Stromal cell of bone marrow (primary cell): ENCODE data around the gene MAML3.

Experiments used
- DNase-seq: peaks from one replicate; pipeline ENCODE4 v3.0.0-alpha.2; 2012; ENCODE audit warnings: low read depth

The MAML3 gene

DNA sequence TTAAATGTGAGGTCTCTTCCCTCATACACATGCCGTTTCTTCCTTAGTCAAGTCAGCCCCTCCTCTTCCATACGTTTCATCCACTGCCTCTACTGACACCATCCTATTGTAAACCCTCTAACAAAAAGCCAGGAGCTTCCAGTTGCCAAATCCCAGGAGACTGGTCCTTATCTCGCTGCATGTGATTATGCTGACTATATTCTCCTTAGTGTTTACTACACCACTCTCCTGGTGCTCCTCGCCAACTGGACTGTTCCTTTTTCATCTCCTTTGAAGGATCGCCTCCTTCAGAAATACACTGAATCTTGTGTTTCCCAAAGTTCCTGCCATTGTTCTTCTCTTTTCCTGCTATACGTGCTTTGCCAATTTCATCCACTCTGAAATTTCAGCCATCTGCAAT, 27.7 kb downstream of the MAML3 start:
- no peak for DNase-seq

DNA sequence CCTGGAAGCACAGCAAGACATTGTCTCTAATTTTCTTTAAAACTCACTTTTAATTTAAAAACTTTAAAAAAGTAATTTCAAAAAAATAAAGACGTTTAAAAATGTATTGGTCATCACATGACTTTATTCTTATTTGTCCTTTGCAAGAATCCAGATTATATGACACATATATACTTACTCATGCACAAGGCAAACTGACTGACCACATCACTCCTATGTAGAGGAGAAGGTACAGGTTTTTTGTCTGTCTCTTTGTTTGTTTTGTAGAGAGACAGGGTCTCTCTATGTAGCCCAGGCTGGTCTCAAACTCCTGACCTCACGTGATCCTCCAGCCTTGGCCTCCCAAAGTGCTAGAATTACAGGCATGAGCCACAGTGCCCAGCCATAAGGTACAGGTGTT, 28.6 kb downstream of the MAML3 start:
- DNase-seq = no peak

DNA sequence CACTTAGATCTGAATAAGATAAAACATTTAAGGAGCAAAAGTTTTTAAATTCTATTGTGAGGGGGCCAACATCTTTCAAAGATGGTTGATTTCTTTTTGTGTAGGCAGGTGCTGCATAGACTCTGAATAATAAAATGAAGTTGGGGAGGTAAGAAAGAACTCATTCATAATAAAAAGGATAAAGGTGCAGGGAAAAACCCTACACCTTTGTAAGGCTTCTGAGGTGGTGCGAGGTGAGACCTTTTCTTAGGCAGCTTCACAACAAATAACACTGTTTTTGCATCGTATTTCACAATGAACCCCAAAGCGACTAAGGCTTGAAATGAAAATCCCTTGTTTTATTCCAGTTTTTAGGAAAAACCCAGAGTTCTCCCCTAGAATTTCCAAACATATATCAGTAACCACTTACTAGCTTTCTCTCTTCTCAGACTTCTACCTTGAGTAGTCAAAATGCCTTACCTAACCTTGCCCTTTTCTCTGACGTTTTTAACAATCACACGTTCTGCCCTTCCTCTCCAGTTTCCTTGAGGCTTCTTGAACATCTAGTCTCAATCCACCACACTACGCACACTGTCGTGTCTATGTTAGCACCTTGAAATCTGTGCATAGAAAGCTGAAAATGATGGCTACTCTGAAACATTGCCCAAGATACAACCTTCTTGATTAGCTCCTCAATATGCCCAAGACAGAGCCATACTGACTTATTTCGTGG, 30.2 kb downstream of the MAML3 start:
- no peak for DNase-seq

DNA sequence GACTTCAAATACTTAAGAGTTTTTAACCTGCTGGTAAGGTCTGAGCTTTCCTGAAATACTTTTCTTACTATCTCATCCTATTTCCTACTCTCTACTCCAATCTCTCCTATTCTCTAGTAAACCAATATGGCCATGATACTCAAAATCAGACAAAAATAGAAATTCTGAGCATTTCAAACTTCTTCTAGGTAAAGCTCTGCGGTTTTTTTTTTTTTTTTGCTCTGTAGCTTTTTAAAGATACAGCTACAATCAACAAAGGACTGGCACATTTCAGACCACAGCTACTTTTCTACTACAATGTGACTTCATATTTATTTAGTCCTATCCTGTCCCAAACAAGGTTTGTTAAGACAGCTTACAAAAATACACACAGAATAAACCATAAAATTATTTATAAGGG, 31.1 kb downstream of the MAML3 start:
- DNase-seq = no peak

DNA sequence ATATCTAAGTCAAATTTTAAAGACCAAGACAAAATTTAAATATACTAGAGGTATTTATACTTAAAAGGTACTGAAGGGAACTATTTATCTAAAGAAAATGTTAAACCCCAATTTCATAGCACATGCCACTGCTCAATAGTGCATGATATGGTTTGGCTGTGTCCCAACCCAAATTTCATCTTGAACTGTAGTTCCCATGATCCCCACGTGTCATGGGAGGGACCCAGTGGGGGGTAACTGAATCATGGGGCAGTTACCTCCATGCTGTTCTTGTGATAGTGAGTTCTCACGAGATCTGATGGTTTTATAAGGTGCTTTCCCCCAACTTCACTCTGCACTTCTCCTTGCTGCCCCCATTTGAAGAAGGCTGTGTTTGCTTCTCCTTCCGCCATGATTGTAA, 32.3 kb downstream of the MAML3 start:
- DNase-seq = no peak

DNA sequence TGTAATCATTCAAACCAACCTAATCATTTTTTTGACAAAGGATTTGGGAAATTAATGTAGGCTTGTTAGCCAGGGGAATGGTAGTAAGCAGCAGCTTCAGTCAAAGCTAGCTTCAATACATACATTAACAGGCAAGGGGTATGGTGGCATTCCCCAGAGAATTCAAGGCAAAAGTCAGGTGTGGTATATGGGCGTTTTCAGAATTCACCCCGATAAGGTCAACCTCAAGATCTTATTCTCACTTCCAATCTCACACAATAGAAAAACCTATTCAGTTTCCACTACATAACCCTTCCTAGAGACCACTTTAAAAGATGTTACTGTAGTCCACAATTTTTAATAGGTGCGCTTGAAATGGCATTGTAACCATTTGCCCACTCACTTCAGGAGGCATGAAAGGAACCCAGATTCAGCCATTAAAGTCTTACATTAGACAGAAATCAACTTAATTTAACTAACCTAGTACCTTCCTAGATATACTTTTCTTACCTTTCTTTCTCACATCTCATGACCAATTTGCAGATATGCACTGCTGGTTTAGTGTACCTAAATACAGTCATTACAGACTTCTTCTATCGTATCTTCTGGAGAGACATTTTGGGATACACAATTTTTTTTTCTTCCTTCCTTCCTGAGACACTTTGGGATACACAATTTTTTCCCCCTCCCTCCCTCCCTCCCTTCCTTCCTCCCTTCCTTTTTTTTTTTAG, 34.9 kb downstream of the MAML3 start:
- no peak for DNase-seq

DNA sequence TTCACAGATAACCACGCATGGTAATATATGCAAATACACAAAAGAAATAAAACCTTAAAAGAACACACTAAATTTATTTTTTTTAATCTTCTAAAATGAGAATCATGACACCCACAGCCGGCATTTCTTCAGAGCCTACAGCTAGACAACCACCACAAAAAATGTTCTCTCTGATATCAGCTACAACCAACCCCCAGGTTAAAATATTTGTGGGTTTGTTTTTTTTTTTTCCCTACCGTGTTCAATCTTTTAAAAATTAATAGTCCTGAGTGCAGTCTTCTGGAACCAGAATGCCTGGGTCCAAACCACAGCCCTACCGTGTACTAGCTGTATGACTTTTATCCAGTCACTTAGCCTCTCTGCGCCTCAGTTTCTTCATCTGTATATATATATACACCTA, 36.0 kb downstream of the MAML3 start:
- DNase-seq = no peak

DNA sequence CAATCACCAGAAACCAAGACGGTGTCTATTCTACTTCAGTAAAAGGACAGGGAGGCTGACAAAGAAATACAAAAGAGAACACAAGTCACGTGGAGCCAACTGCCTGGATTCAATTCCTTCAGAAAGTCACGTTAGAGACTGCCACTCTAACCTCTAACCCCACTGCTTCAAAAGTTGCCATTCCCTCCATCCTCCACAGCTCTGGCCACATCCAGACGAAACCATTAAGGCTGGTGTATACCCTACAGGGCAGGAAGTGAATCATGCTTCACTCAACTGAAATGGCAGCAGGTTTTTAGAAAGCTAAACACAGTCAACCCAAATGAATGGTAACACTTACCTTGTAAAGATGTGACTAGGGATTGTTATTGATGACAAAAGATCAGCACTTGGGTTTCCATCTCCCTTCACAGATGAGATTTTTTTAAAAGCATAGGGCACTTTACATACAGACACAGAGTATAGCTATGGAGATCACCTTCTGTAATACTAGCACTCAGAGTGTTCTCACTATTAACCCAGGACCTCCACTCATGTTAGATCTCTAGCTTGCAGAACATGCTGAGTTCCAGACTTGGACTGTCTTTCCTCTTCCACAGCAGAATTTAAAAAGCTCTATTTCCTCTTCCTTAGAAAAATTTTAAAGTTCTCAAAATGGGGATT, 37.4 kb downstream of the MAML3 start:
- no peak for DNase-seq

DNA sequence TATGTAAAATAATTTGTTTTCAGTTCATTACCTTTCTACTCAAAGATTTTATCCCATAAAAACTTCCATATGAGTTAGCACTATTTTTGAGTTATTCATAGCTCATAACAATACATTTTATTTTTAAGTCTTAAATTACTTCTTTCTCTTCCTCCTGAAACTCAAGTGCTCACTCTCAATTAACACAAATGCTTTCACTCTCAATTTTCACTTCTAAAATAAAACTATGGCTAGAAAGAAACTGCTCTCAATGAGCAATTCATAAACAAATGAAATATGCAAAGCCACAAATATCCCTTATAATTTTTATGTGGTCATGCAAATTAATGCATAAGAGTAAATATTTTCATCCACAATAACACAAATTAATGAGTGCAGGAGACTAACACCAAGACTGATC, 38.8 kb downstream of the MAML3 start:
- no peak for DNase-seq

DNA sequence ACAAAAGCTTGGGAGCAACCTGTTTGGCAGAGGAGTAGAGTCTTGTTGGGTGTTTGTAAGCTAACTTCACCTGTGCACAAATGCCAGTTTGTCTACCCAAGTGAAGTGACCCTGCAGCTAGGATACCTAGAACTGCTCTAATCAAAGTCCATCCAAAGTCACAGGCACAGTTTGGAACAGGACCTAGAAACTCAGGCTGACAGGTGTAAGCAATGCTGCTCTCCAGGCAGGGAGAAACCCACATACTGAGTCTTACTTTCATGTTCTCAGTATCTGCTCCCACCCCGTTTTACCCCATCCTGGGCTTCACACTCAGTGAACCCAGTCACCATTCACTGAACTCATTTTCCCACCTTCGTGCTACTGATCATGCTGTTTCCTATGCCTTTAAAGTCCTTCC, 40.3 kb downstream of the MAML3 start:
- DNase-seq = no peak

DNA sequence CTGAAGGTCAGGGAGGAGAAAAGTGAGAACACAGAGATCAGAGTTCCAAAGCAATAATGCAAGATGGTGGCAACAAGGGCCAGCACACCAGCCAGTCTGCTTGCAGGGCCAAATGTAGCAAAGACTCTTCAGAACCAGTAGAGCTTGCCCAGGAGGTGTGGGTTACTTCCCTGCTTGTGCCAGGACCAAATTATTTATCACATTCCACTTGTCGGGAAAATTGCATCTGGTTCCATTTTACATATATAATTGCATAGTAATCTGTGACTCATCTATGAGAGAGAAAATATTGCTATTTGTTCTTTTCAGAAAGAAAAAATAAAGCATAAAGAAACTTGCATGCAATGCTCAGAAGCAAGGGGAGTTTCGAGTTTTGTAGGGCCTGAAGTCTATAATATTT, 41.4 kb downstream of the MAML3 start:
- no peak for DNase-seq

DNA sequence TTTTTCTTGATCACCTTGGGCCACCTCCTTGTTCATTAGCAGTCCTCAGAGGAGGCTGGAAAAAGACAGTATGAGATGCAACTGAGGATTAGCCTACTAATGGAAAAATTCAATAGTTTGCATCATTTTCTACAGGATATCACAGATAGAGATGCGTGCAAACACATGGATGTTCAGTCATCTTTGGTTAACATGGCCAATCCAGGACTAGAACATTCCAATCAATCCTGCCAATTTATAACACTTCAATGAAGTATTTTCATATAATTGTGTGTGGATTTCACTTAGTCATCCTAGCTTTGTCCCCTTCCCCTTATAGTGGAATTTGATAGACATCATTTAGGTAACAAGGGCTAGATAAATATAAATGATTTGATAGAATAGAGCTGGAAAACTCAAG, 42.7 kb downstream of the MAML3 start:
- no peak for DNase-seq

DNA sequence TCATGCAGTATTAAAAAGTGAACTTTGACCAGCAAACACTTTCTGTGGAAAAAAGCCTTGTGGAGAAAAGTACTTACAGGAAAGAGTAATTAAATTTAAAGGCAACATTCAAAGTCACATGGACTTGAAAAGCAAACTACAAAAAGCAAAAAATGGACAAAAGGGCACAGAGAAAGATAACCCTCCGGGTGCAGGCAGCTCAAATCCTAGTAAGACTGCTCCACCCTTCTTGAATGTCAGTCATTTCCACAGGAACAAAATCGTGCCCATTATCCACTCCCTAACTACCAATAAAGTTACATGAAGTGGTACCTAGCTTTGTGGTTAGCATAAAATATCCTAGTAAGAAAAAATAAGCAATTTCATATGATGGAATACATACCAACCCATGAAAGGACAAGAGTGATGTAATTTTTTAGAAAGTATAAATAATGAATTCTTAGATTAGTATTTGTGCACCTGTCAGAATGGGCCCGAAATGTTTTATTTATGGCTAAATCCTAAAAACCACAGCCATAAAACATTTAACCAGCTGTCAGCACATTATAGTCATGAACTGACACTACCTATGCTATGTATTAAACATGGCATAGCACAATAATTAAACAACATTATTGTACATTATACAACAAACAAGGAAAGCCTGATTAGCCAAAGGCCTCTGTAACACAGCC, 43.3 kb downstream of the MAML3 start:
- DNase-seq = no peak

DNA sequence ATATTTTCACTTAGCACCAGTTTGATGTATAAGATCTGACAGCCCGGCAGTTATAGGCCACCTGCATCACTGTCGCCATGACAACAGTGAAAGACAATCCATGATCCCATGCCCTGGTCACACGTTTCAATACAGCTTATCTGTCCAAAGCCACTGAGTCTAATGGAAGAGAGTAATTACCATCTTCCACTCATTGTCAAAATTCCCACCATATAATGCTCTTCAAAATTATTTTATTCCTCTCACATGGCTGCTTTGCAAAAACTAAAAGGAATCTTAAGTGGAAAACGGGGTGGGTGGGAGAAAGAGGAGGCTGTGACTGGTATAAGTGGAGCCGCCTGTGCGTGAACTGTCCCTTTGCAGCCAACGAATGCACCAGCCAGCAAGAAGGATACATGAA, 44.2 kb downstream of the MAML3 start:
- no peak for DNase-seq

DNA sequence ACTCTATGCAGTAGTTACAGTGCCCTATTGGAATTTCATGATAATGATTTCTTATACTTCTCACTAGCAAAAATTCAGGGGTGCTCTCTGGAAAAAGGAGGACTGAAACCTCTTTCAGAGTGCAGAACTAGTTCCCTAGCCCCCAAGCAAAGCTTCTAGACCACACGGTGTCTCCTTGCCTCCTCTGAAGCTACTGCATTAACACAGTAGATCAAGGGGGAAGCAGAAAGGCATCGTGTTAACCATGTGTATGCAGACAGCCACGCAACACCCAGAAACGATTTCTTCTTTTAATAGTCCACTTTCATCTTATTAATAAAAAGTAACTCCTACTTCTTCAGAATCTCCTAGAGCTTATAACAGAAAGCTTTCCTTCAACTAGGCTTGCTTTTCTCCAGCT, 44.7 kb downstream of the MAML3 start:
- DNase-seq = no peak

DNA sequence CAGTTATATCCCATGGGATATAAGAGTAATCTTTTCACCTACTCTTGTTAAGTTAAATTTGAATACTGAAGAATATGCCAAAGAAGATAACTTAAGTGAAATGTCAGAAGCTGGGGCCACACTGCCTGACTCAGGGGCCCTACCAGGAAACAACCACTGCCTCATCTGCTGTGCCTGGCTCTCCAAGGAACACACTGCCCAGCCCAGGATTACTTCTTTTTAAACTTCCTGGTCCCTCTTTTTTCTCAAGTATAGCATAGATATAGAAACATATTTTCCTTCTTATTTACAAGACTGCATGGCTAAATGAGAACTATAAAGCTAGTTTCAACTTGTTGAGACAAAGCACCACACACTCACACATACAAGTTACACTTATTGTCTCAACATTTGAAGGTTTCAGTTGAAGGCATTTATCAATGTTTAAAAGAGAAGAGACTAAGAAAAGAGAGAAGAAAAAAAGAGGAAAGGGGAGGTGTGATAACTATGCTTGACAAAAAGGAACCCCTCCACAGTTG, 45.2 kb downstream of the MAML3 start:
- no peak for DNase-seq

DNA sequence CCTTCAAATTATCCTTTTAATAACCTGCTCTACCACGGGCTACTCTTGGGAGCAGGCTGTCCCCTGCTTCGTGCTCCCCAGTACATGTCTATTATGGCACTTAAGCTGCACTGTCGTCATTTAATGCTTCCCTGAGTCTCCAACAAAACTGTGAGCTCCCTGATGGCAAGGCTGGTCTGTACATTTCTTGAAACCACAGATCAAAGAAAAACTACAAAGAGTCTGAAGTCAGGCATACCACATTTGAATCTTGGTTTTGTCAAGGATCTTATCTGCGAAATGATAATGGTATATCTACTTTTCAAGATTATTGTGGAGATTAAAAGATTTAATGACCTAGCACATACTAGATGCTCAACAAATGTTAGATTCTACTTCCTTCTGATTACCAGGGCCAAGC, 45.7 kb downstream of the MAML3 start:
- DNase-seq = no peak

DNA sequence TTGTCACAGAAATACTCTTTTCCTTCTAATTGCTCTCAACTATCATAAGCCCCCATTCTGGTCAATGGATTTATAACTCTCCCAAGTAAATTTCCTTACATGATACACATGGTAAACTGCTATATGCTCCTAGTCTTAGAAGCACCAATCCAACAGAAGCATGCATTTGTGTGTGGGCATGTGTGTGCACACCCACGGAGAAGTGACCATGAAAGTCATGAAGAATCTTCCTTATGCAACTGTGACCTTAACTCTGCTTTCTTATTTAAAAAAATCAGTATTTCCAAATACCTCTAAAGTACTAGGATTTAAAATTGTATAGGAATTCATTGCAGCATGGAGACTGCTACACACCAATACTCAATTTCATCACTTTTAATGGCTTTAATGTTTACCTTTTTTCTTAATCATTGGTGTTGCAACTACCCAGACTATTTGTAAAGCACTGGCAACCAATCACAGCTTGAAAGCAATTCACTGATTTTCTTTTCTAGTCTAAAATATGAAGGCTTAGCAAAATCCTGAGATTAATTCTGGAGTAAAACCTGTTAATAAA, 47.6 kb downstream of the MAML3 start:
- no peak for DNase-seq

DNA sequence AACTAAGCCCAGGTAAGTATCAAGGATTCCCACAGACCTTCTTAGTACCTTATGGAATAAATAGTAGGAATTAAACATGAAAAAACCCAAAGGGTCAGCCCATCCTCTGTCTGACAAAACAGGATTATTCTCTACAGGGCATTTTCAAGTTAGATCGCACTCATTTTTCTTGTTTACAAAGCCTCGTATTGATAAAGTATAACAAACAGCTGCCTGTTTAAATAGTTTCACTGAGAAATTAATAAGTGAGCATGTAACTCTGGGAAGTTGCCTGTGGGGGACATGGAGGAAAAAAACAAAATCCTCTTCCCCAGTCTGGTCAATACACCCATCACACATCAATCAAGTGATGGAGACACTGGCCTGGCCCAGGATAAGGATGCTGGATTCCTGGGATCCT, 48.5 kb downstream of the MAML3 start:
- DNase-seq = no peak

DNA sequence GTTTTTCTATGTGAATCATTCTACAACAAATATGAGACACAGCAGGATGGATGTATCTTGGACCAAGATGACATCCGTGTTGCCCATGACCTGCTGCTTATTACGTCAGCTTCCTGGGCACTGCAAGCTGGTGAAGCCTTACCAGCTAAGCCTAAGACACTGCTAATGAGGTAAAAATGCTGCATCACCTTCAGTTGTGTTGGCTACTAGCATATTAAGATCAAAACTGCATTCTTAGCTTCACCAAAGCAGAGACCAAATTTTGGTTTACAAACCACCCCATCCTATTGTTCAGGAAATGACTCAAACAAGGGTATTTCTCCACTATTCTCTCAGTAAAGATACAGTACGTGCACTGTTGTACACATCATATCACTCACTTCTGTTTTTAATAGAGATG, 50.3 kb downstream of the MAML3 start:
- DNase-seq = no peak

DNA sequence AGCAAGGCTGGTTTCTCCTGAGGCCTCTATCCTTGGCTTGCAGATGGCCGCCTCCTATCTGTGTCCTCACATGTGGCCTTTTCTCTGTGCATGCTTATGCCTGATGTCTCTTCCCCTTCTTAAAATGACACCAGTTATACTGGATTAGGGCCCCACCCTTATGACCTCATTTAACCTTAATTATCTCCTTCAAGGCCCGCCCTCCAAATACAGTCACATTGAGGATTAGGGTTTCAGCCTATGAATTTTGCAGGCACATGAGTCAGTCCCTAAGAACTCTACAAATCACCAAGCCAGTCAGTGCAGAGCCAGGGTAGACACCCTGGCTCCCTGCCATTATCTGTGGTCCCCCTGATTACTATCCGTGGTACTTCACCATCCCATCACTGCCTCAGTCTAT, 51.6 kb downstream of the MAML3 start:
- DNase-seq = no peak

DNA sequence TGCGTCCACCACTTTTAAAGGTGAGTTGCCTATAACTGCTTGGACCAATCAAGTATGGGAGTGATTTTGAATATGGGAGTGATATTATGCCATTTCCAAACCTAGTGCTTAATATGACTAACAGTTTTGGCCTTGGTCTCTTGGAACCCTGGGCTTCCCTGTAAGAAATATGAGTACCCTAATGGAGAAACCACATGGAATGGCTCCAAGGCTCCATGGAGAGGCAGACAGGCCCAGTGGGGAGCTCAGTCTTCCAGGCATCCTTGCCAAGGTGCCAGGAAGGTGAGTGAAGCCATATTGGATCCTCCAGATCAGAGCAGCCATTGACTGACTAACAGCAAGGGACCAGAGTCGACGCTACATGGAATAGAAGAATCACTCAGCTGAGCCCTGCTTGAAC, 53.2 kb downstream of the MAML3 start:
- no peak for DNase-seq
